Dedifferentiated amniotic fluid mesenchymal stem cell (primary cell): ENCODE results near the gene ZNF232.
"Not testable (repeated sequence)": the region's sequence is repeated elsewhere in the genome, so short reads cannot be mapped to it uniquely, and the experiment has no call there.

Experiments
- DNase-seq: peaks from one replicate; pipeline ENCODE4 v3.0.0-alpha.2; 2016; ENCODE audit errors: extremely low spot score

Gene ZNF232

DNA sequence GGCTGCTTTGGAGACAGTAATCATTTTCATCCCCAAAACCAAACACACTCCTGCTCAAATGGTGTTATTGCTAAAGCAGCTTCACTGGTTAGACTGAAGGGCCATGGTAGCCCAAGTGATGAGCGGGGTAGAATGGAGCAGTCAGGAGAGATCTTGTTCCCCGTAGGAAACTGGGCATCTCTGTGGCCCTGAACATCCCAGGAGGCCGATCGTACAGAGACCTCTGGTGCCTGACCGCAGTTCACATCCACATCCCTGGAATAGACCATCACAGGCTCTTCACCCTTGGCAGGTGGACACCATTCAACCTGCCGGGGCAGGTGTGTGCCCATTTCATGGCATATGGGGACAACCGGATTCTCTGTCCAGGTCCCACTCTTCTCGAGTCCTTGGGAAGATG, 18.1 kb upstream of the ZNF232 start:
- not testable (repeated sequence) for DNase-seq

DNA sequence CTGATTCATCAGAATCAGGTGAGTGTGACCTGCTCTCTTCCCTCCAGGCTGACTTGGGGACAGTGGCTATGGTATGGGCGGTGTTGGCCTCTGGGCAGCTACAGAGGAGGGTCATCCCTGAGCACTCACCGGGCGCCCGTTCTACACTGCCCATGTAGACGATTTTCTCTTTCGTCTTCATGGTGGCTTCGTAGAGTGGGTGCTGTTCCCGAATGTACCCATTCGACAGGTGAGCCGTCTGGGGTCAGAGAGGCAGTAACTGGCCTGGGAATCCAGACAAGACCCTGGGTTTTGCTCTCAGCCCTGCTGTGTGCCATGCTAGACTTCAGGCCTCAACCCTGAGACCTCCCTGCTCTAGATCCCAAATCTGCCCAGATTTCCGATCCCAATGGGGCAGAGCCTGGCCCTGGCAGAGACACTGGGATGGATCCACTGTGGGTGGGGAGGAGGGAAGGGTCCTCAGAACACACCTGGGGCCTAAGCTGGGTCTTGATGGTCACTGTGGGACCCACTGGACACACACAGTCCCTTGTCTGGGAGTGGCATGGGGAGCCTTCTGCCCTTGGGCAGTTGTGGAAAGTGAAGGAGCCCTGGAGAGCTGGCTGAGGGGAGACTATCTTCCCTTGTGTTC, 17.3 kb upstream of the ZNF232 start:
- no peak for DNase-seq

DNA sequence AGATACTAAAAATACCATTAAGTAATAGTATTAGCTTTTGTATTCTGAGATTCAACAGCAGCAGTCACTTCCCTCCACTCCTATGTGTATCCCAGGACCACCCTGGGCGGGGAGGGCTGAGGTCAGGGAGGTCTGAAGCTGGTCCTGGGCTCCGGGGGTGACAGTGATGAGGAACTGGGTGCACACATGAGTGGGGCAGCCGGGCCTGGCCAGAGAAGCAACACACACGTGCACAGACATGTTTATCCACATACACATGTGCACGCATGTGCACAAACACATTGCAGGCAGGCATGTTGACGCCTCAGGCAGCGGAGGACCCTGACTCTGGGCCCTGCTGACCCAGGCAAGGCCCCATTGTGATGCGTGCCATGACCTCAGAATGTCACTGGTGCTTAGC, 16.7 kb upstream of the ZNF232 start:
- not testable (repeated sequence) for DNase-seq

DNA sequence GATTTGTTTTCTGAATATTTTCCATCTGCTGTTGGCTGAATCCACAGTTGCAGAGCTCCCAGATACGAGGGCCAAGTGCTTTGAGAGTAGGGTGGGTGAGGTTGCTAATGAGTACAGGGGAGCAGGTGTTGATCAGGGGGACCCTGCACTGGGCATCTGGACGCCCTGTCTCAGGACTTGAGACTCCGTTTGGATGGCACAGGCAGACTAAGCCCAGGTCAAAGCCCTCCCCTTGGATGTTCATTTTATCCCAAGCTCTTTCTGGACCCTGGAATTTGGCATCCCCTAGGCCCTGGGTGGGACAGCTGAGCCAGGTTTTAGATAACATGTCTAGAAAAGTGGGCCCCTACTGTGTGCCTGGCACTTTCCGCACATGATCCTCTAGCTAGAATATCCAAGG, 16.2 kb upstream of the ZNF232 start:
- no peak for DNase-seq

DNA sequence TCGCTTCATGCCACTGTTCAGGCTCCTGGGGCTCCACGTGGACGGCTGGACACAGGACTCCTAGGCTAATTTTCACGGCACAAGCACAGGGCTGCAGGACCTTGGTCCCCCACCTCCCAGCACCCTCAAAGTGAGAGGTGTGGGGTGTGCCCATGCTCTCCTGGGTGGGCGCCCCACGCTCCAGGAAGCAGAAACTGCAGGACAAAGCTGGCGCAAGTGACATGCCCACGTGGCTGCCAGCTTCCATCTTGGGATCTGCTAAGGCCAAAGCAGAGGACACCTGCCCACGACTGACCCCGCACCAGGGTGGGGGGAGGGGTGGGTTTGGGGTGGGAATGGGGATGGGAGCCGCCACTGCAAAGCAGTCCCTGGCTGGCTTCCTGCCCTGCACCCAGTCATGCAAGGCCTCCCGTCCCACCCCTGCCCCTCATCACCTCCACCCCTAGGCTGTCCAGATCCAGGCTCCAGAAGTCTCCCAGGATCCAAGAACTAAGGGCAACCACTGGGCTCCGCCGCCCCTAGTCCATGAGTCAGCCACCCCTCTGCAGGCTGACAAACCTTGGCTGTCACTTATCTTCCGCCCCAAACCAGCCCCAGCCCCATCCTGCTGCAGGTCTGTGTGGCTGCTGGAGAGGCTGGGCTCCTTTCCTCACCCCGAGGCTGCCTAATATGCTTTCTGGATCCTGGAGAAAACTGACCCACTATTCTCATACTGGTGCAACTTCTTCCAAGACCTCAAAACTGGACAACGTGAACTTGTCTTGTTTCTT, 15.2 kb upstream of the ZNF232 start:
- DNase-seq = no peak

DNA sequence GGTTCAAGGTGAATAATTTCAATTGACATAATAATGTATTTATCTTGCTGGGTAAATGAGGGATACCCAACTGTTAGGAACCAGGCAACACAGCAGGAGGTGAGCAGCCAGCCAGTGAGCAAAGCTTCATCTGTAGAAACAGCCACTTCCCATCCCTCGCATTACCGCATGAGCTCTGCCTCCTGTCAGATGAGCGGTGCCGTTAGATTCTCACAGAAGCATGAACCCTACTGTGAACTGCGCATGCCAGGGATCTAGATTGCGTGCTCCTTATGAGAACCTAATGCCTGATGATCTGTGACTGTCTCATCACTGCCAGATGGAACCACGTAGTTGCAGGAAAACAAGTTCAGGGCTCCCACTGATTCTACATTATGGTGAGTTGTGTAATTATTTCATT, 13.2 kb upstream of the ZNF232 start:
- DNase-seq = not testable (repeated sequence)

DNA sequence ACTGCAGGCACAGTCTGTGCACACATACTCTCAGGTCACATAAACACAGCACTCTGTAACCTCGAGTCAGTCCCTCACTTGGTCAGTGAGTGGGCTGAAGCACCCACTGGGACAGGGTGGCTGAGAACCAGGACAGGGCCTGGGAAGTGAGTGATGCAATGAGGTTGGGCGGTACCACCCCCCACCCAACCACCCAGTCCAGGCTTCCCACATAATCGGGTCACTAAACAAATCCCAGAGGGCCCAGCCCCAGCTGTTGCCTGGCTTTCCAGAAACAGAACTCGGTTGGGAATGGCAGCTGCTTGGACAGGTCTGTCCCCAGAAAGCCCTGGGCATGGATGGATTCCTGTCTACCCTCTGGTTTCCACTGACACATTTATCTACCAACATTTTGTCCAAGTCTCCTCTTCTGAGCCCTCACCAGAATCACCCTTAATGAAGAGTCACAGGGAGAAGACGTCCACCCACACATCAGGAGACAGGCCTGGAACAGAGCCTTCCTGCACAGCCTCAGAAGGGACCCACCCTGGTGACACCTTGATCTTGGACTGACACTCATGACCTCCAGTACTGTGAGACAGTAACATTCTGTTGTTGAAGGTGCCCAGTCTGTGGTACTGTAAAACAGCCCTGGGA, 12.6 kb upstream of the ZNF232 start:
- not testable (repeated sequence) for DNase-seq

DNA sequence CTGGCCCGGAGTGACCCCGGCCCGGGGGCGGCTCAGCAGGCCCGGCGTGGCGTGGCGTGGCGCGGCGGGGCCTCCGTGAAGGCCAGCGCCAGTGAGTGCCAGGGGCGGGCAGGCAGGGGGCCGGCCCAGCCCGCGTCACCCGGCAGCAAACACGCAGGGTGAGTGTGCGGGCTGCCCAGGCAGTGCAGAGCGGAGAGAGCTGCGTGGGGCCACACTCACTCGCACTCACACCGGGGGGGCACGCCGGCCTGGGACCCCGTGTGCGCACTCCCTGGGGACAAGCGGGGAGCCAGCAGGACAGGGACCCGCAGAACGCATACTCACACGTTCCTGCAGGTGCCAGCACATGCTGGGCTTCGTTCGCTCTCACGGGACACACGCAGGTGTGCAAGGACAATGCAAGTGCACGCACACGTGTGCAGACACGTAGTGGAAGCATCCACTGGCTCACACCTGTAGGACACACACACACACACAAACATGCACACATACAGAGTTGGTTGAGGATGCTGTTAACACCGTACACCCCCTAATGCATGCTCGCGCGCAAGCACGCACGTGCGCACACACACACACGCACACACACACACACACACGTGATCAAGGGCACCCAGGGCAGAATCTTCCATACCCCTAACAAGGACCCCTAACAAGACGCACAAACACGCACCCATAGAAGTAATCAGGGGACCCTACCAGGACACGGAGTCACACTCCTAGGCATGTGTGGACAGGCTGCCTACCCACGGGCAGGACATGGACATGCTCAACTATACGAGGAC, 11.9 kb upstream of the ZNF232 start:
- DNase-seq = no peak

DNA sequence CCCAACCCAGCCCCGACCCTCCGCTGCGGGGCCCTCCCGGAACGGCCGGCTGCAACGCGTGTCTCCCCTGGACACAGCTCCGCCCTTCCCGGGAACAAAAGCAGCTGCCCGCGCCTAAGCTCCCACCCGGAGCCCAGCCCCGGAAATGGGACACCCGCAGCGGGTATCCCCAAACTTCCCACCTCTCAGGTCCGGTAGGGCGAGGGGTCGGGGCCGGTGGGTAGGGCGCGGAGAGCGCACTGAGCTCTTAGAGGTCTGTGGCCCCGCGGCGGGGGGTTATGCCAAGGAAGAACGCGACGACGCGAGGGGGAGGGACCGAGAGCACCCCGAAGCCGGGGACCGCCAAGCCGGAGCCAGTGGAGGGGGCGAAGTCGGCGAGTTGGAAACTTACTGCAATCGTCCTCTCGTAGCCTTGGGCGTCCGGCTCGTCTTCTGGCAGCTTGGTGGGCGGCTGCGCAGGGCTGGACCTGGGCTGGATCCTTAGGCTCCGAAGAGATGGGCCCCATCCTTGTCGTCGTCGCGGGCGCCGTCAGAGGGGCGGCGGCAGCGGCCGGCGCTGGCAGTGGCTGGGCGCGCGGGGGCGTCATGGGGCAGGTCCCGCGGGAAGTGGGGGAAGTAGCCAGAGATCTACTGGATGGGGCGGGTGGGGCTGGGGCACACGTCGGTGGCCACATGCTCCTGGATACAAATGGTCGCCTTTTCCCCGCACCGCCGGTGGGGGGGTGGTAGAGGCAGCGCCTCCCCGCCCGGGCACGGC, 11.1 kb upstream of the ZNF232 start:
- DNase-seq = no peak

DNA sequence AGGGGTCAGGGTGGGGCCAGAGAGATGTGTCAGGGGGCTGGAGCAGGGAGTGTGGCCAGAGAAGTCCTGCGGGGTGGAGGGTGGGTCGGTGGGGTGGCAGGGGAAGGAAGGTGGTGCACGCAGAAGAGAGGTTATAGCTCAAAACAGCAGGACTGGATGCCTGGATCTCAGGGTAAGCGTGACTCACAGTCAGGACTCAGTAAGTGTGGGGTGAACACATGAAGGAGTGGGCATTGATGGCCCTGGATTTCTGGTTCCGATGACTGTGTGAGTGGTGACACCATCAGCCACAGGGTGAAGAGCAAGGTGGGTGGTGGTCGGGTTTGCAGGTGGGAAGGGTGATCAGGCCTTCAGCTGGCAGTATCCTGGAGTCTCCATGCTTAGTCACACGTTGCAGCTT, 10.4 kb upstream of the ZNF232 start:
- DNase-seq = not testable (repeated sequence)

DNA sequence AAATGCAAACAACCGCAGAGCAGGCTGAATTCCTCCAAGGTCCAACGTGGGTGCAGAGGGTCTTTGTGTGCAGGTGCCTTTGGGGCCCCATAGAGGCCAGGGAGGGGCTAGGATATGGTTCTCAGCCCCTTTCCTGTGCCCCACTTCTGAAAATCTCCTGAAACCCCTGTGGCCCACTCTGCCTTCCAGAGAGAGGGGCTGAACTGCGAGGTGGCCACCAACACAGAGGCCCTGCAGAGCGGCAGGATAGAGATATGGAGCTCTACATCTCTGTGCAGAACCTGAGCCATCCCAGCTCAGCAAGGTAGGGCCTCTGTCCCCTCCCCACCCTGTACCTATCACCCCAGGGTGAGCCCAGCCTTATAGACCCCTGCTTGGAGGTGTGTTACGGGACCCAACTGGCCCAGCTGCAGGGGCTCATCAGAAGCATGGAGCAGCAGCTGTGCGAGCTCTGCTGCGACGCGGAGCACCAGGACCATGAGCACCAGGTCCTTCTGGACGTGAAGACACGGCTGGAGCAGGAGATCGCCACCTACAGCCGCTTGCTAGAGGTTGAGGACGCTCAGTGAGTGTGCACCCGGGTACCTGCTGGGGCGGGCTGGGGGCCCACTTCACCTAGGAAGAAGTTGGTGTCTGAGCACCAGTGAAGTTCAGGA, 9.6 kb upstream of the ZNF232 start:
- DNase-seq = no peak

DNA sequence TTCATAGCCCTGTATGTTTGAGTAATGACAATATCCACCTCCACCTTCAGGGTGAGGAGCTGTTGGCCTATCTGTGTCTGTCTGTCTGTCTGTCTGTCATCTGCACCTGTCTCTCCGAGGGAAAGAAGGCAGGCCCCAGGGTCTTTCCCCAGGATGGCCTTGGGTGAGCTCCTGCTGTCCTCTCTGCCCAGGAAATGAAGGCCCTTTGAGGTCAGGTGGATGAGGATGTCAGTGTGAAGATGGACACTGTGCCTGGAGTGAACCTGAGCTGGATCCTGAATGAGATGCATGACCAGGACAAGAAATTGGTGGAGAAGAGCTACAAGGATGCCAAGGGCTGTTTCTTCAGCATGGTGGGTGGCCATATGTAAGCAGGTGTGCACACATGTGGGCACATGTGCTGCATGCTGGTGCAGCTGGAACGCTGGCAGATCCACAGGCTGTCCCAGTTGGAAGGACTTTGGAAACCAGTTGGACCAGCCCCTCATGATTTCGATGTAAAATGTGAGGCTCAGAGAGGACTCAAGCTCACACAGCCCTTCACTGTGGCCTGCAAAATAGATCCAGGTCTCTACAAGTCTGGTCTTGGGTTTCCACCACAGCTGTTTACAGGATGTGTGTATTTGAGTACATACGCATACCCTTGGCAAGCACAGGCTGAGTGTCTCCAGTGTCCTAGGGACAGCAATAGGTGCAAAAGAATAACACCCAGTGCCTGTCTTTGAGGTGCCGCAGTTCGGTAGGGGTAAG, 8.9 kb upstream of the ZNF232 start:
- DNase-seq = not testable (repeated sequence)

DNA sequence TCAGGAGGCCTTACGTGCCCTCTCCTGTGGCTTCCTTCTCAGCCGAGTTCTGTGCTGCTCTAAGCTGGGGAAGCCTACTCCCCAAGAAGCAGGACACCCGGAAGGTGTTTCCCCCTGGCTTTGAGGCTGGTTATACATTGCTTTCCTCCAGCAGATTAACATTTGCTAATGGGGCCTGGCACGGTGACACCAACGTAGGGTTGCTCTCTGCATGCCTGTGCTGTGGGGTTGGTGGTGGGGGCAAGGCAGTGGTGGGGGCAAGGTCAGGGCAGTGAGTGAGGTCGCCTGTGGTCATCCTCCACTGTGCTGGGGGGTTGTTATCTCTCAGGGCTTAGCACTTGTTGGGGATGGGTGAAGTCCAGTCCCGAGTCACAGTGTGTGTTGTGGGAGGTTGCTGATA, 8.4 kb upstream of the ZNF232 start:
- DNase-seq = no peak

DNA sequence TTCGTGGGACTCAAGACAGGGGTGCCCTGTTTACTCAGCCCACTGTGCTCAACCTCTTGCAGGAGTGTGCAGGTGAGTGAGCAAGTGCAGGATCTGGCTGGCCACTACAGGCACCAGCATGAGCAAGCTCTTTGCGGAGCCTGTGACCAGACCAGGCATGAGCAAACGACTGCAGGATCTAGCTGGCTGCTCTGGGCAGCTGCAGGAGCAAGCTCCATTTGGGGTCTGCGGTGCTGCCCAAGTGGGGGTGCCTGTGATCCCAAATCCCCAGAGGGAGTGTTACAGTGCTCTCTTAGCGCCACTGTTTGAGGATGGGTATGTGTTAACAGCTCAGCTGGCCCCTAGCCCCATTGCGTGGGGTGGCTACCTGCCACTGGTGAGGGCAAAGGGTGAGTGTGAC, 6.5 kb upstream of the ZNF232 start:
- DNase-seq = no peak

DNA sequence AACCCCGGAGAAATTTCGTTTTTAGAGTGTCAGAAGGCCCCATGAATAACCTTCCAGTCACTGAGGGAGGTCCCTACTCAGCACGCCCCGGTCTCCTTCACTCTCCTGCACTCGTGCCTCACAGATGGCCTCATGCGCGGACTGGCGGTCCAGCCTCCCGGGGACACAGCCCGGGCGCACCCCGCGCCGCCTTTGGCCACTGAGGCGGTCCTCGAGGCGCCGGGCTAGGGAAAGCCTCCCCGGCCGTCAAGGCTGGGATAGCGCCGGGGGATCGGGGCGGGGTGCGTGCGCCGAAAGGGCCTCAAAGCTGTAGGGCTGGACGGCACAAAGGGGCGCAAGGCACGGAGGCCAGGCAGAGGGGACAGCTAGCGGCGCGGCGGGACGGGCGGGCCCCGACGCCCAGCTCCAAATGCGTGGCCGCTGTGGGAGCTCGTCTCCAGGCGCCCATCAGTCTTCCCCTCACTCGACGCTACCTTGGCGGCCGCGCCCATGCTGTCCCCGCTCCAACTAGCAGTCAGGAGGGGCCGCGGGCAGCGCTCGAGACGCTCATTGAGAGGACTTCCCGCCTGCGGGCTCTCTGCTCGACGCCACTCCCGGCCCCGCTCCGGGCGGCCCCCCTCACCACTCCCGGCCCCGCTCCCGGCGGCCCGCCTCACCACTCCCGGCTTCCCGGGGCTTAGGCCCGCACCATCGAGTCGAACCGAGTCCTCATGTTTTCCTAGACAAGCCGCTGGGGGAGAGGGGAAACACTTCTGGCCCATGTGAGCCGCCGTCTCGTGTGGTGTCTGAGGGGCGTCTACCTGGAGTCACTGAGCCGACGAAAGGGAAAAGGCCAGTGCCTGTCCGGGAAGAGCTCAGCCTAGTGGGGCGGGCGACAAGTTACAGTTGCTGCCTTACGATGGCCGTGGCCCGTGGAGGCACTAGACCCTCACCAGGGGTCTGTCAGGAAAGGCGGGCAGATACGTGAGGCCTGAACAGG, 4.3 kb upstream of the ZNF232 start, which contains the start of gene USP6:
USP6 (plus strand) TSS at position 360 of the 979 bp plus-strand sequence. CDS start 14,336 bp downstream, outside the sequence.
- no peak for DNase-seq

DNA sequence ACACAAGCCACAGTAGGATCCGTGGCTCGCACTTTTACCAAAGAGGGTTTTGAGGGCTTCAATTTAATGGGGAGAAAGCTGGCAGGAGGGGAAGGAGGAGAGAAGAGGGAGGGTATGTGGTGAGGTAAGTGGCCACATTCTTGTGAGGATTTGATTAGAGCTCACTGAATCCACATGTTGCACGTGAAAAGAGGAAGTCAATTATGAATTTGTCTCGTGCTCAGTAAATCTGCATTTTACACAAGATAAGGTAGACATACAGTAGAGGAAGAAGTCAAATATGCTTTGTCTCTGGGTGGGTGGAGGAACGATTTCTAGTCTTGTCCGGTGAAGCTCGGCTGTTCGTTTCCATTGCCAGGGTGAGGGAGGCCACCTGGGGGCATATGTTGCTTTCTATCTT, 862 bp downstream of the ZNF232 start:
- DNase-seq = no peak

DNA sequence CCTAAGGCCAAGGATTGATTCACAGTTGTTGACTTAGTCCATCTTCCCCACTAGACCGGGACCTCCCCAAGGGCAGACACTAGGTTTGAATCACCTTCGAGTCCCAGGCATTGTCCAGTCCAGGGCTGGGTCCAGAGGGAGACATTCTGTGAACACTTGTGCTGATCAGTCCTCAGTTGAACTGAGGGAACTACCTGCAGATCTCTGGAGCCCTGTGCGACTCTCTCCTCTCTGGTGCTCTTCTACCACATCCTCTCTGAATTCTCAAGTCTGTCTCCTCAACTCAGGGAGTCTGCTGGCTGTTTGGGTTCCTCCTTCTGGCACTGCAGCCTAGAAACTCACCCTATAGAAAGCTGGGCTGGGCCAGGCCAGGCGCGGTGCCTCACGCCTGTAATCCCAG, 10.8 kb downstream of the ZNF232 start:
- DNase-seq = no peak

DNA sequence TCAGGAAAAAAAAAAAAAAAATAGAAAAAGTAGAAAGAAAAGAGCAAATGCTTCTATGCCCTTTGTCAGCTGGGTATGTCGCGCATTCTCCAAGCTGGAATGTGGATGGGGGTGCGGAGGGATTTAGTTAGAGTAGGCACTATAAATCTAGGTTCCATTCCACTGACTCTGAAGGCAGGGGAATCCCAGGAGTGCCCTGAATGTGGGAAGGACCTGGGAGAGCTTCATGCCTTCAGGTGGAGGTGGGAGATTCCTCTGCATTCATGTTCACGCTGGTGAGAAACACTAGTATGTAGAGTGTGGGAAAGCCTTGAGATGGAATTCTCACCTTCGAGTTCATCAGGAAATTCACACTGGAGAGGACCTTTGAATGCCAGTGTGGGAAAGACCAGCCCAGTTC, 12.4 kb downstream of the ZNF232 start:
- no peak for DNase-seq
